Measurements from ENCODE around the gene AHNAK2.

The AHNAK2 gene

GRCh38 chr14:104942586-104942985 lies 35.6 kb downstream of the AHNAK2 start:
- DNase-seq (ENCODE audit: low spot score) = no peak
- Histone ChIP-seq H2BK120ac (ENCODE audit: low read depth, low read length) (no peak overlapping the region), H3K18ac (ENCODE audit: low read length) (no peak overlapping the region), H3K4me1 (ENCODE audit: control insufficient read depth in 2 of 2, insufficient read depth in 1 of 2, low read depth in 1 of 2, low read length in 2 of 2) (peaks cover 0 to 2% of the 10 kb centered on the region in 2 donors), H2BK15ac (ENCODE audit: low read length) (no peak overlapping the region), H3K4me3 (ENCODE audit: low read length in 2 of 2) (no peak overlapping the region), H3K14ac (ENCODE audit: low read length) (no peak overlapping the region), H4K8ac (ENCODE audit: low read depth, low read length) (no peak overlapping the region), H4K91ac (ENCODE audit: low read depth, low read length, poor library complexity) (no peak overlapping the region), H3K9me3 (replicated peaks in 1 of 2; ENCODE audit: control insufficient read depth in 2 of 2, insufficient read depth in 1 of 2, low read depth in 1 of 2, low read length in 2 of 2) (no peaks in the 10 kb centered on the region), H2AK5ac (ENCODE audit: low read depth, low read length) (no peak overlapping the region), H2BK12ac (ENCODE audit: low read length) (no peak overlapping the region), H2AFZ (ENCODE audit: low read length) (no peak overlapping the region), H3K23ac (ENCODE audit: low read depth, low read length, poor library complexity) (no peak overlapping the region), H3K27ac (replicated peaks; ENCODE audit: low read length) (no peak overlapping the region), H2BK5ac (ENCODE audit: low read length) (no peak overlapping the region), H3K4ac (ENCODE audit: low read length) (no peak overlapping the region), H3K36me3 (replicated peaks in 1 of 2; ENCODE audit: control insufficient read depth in 2 of 2, insufficient read depth in 2 of 2, low read length in 2 of 2) (no peaks in the 10 kb centered on the region), H3K27me3 (ENCODE audit: control insufficient read depth in 3 of 3, insufficient read depth in 3 of 3, low read depth in 1 of 3, low read length in 3 of 3) (peaks cover 0 to 35% (median 3%) of the 10 kb centered on the region in 3 experiments), H3K9ac (ENCODE audit: low read depth, low read length, poor library complexity) (no peak overlapping the region), H3K79me1 (ENCODE audit: low read depth, low read length) (peaks cover 1% of the 10 kb centered on the region), H3K4me2 (ENCODE audit: insufficient read depth, low read length, poor library complexity, severe bottlenecking) (no peak overlapping the region)
- WGBS, 2 donors (ENCODE audit: extremely low coverage in 2 of 2, insufficient read length in 2 of 2, insufficient replicate concordance in 1 of 2) = no CpG with 5 or more reads among the region's 16 CpGs

- Histone ChIP-seq H3K27me3 (ENCODE audit: control insufficient read depth in 3 of 3, insufficient read depth in 3 of 3, low read depth in 1 of 3, low read length in 3 of 3) (peaks cover 0 to 42% (median 6%) of the 10 kb centered on the region in 3 experiments), H2AK5ac (ENCODE audit: low read depth, low read length) (no peak overlapping the region), H3K4me3 (ENCODE audit: low read length in 2 of 2) (no peak overlapping the region), H3K4me2 (ENCODE audit: insufficient read depth, low read length, poor library complexity, severe bottlenecking) (no peak overlapping the region), H3K4me1 (ENCODE audit: control insufficient read depth in 2 of 2, insufficient read depth in 1 of 2, low read depth in 1 of 2, low read length in 2 of 2) (peaks cover 0 to 2% of the 10 kb centered on the region in 2 donors), H3K9me3 (replicated peaks in 1 of 2; ENCODE audit: control insufficient read depth in 2 of 2, insufficient read depth in 1 of 2, low read depth in 1 of 2, low read length in 2 of 2) (no peaks in the 10 kb centered on the region), H3K14ac (ENCODE audit: low read length) (no peak overlapping the region), H3K23ac (ENCODE audit: low read depth, low read length, poor library complexity) (no peak overlapping the region), H3K18ac (ENCODE audit: low read length) (no peak overlapping the region), H3K9ac (ENCODE audit: low read depth, low read length, poor library complexity) (peak overlapping the region; percentile 9), H2BK120ac (ENCODE audit: low read depth, low read length) (no peak overlapping the region), H4K8ac (ENCODE audit: low read depth, low read length) (no peak overlapping the region), H3K79me1 (ENCODE audit: low read depth, low read length) (peaks cover 1% of the 10 kb centered on the region), H2AFZ (ENCODE audit: low read length) (no peak overlapping the region), H4K91ac (ENCODE audit: low read depth, low read length, poor library complexity) (no peak overlapping the region), H3K36me3 (replicated peaks in 1 of 2; ENCODE audit: control insufficient read depth in 2 of 2, insufficient read depth in 2 of 2, low read length in 2 of 2) (no peaks in the 10 kb centered on the region), H3K27ac (replicated peaks; ENCODE audit: low read length) (no peak overlapping the region), H2BK12ac (ENCODE audit: low read length) (no peak overlapping the region), H2BK15ac (ENCODE audit: low read length) (no peak overlapping the region), H2BK5ac (ENCODE audit: low read length) (no peak overlapping the region), H3K4ac (ENCODE audit: low read length) (no peak overlapping the region)
- no peak for DNase-seq (ENCODE audit: low spot score)
- WGBS, 2 donors (ENCODE audit: extremely low coverage in 2 of 2, insufficient read length in 2 of 2, insufficient replicate concordance in 1 of 2) = no CpG with 5 or more reads among the region's 26 CpGs
These were observed 36.4 kb downstream of the AHNAK2 start for GRCh38 chr14:104941508-104942365.

GRCh38 chr14:104940526-104941150 lies 37.5 kb downstream of the AHNAK2 start:
- Histone ChIP-seq H2AFZ (ENCODE audit: low read length) (no peak overlapping the region), H4K91ac (ENCODE audit: low read depth, low read length, poor library complexity) (no peak overlapping the region), H3K23ac (ENCODE audit: low read depth, low read length, poor library complexity) (peak overlapping the region; percentile 35), H4K8ac (ENCODE audit: low read depth, low read length) (no peak overlapping the region), H3K79me1 (ENCODE audit: low read depth, low read length) (peaks cover 1% of the 10 kb centered on the region), H3K4ac (ENCODE audit: low read length) (no peak overlapping the region), H3K4me1 (ENCODE audit: control insufficient read depth in 2 of 2, insufficient read depth in 1 of 2, low read depth in 1 of 2, low read length in 2 of 2) (peaks cover 0 to 2% of the 10 kb centered on the region in 2 donors), H2AK5ac (ENCODE audit: low read depth, low read length) (no peak overlapping the region), H3K9me3 (replicated peaks in 1 of 2; ENCODE audit: control insufficient read depth in 2 of 2, insufficient read depth in 1 of 2, low read depth in 1 of 2, low read length in 2 of 2) (no peaks in the 10 kb centered on the region), H3K27me3 (ENCODE audit: control insufficient read depth in 3 of 3, insufficient read depth in 3 of 3, low read depth in 1 of 3, low read length in 3 of 3) (peaks cover 0 to 50% (median 6%) of the 10 kb centered on the region in 3 experiments), H3K4me3 (ENCODE audit: low read length in 2 of 2) (no peak overlapping the region), H2BK120ac (ENCODE audit: low read depth, low read length) (no peak overlapping the region), H3K27ac (replicated peaks; ENCODE audit: low read length) (no peak overlapping the region), H2BK12ac (ENCODE audit: low read length) (no peak overlapping the region), H2BK5ac (ENCODE audit: low read length) (no peak overlapping the region), H3K36me3 (replicated peaks in 1 of 2; ENCODE audit: control insufficient read depth in 2 of 2, insufficient read depth in 2 of 2, low read length in 2 of 2) (no peaks in the 10 kb centered on the region), H3K9ac (ENCODE audit: low read depth, low read length, poor library complexity) (no peak overlapping the region), H3K18ac (ENCODE audit: low read length) (no peak overlapping the region), H3K4me2 (ENCODE audit: insufficient read depth, low read length, poor library complexity, severe bottlenecking) (no peak overlapping the region), H2BK15ac (ENCODE audit: low read length) (no peak overlapping the region), H3K14ac (ENCODE audit: low read length) (no peak overlapping the region)
- no CpG with 5 or more reads among the region's 3 CpGs for WGBS, 2 donors (ENCODE audit: extremely low coverage in 2 of 2, insufficient read length in 2 of 2, insufficient replicate concordance in 1 of 2)
- no peak for DNase-seq (ENCODE audit: low spot score)

Measured in neuronal stem cell (in vitro differentiated cells).